GM12872 (cell line): Measurements from ENCODE around the gene SYCE1.

Source experiments
- CTCF ChIP-seq: IDR thresholded peaks from 3 replicates; pipeline ENCODE4 v1.5.1; 2011; ENCODE audit warnings: low read depth, mild to moderate bottlenecking, low read length, moderate library complexity; ENCODE audit not compliant: insufficient read depth

Gene SYCE1

GRCh38 chr10:133509700-133510099, 55.7 kb downstream of the SYCE1 start:
- no peak for TF ChIP-seq CTCF
